Measurements from ENCODE around the gene MEGF6. TPM values are rescaled to one million over a fixed set of nuclear protein-coding genes. Genes with fewer than 3 reads are reported as not detected.

The MEGF6 gene
- total RNA-seq, 2 donors from 2014 or later = 83.0 to 103 TPM

DNA sequence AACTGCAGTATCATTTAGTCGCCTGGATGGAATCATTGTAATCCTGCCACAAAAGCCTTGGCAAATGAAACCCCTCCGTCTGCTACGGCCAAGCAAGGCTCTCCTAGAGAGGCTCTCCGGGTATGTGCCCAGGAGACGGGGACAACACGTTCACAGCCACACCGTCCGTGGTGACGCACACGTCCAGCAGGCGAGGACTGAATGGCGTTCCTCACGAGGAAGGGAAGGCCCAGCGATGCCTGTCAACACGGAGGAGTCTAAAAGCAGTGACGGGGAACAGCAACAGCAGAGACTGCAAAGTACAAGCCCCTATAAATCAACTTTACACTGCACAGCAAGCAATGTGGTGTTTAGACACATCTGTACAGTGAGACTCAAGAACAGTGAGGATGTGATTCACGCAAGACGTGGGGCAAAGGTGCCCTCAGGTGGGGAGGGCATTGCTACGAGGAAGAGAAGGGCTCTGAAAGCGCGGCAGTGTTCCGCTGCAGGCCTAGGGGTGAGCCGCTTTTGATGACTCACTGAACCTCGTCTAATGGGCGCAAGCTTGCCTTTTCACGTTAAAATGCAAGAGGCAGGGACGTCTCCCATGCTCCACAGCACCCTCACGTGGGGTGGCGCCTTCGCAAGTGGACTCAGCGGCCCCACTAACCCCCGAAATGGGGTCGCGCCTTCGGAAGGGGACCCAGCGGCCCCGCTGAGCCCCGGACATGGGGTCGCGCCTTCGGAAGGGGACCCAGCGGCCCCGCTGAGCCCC lies 31.8 kb upstream of the MEGF6 start:
- no peak overlapping the region for H3K27ac ChIP-seq (ENCODE audit: low read depth, low read length)
- H3K9me3 ChIP-seq (ENCODE audit: control insufficient read depth, low read length) = no peaks in the 10 kb centered on the region
- H3K36me3 ChIP-seq (ENCODE audit: control insufficient read depth, insufficient read depth, low read length) = peaks cover 32% of the 10 kb centered on the region
- H3K4me1 Mint-ChIP-seq = no peaks in the 10 kb centered on the region
- H3K36me3 Mint-ChIP-seq (ENCODE audit: low read depth) = peaks cover 37% of the 10 kb centered on the region
- H3K27me3 Mint-ChIP-seq (ENCODE audit: insufficient read depth) = no peaks in the 10 kb centered on the region
- DNase-seq = no peak
- no peak overlapping the region for H3K9ac ChIP-seq (ENCODE audit: extremely low read depth, low read length, poor library complexity, severe bottlenecking)
- H3K27me3 ChIP-seq (ENCODE audit: control insufficient read depth, insufficient read depth, low read length, poor library complexity, severe bottlenecking) = no peaks in the 10 kb centered on the region
- no peaks in the 10 kb centered on the region for H3K4me1 ChIP-seq (ENCODE audit: control insufficient read depth, insufficient read depth, low read length)
- TF ChIP-seq, protein P1, sequence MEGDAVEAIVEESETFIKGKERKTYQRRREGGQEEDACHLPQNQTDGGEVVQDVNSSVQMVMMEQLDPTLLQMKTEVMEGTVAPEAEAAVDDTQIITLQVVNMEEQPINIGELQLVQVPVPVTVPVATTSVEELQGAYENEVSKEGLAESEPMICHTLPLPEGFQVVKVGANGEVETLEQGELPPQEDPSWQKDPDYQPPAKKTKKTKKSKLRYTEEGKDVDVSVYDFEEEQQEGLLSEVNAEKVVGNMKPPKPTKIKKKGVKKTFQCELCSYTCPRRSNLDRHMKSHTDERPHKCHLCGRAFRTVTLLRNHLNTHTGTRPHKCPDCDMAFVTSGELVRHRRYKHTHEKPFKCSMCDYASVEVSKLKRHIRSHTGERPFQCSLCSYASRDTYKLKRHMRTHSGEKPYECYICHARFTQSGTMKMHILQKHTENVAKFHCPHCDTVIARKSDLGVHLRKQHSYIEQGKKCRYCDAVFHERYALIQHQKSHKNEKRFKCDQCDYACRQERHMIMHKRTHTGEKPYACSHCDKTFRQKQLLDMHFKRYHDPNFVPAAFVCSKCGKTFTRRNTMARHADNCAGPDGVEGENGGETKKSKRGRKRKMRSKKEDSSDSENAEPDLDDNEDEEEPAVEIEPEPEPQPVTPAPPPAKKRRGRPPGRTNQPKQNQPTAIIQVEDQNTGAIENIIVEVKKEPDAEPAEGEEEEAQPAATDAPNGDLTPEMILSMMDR (conservative IDR thresholded peaks at IDR 0.05) = no peak
- H3K27ac Mint-ChIP-seq = no peak overlapping the region
- no peak overlapping the region for H3K4me3 ChIP-seq (ENCODE audit: low read length)
- H3K9me3 Mint-ChIP-seq = no peaks in the 10 kb centered on the region
- WGBS, 2 experiments (ENCODE audit: insufficient coverage in 1 of 2, insufficient read length in 1 of 2) = 93 to 96% methylated on average over 31 to 35 of the region's 43 CpGs
- no peak overlapping the region for H3K4me3 Mint-ChIP-seq

DNA sequence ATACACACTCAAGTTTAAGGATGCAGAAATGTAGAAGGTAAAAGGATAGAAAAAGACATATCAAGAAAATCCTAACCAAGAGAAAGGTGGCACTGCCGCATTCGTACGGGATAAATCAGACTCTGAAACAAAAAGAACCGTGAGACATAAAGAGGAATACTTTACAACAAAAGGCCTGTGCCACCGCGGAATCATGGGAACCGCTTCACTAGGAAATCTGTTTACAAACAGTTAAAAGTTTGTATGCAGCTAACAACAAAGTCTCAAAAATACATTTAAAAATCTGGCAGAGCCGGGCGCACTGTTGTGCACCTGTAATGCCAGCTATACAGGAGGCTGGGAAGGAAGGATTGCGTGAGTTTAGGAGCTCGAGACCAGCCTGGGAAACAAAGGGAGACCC lies 30.5 kb upstream of the MEGF6 start:
- H3K9me3 ChIP-seq (ENCODE audit: control insufficient read depth, low read length) = no peaks in the 10 kb centered on the region
- no peak for DNase-seq
- H3K27ac ChIP-seq (ENCODE audit: low read depth, low read length) = no peak overlapping the region
- no peaks in the 10 kb centered on the region for H3K4me1 Mint-ChIP-seq
- no peaks in the 10 kb centered on the region for H3K4me1 ChIP-seq (ENCODE audit: control insufficient read depth, insufficient read depth, low read length)
- H3K27ac Mint-ChIP-seq = no peak overlapping the region
- no peaks in the 10 kb centered on the region for H3K27me3 ChIP-seq (ENCODE audit: control insufficient read depth, insufficient read depth, low read length, poor library complexity, severe bottlenecking)
- no peaks in the 10 kb centered on the region for H3K9me3 Mint-ChIP-seq
- peaks cover 38% of the 10 kb centered on the region for H3K36me3 Mint-ChIP-seq (ENCODE audit: low read depth)
- peaks cover 31% of the 10 kb centered on the region for H3K36me3 ChIP-seq (ENCODE audit: control insufficient read depth, insufficient read depth, low read length)
- TF ChIP-seq, protein P1 (conservative IDR thresholded peaks at IDR 0.05) = no peak
- H3K4me3 ChIP-seq (ENCODE audit: low read length) = no peak overlapping the region
- H3K27me3 Mint-ChIP-seq (ENCODE audit: insufficient read depth) = no peaks in the 10 kb centered on the region
- no peak overlapping the region for H3K9ac ChIP-seq (ENCODE audit: extremely low read depth, low read length, poor library complexity, severe bottlenecking)
- 96 to 98% methylated on average over 8 to 11 of the region's 11 CpGs for WGBS, 2 experiments (ENCODE audit: insufficient coverage in 1 of 2, insufficient read length in 1 of 2)
- H3K4me3 Mint-ChIP-seq = no peak overlapping the region

DNA sequence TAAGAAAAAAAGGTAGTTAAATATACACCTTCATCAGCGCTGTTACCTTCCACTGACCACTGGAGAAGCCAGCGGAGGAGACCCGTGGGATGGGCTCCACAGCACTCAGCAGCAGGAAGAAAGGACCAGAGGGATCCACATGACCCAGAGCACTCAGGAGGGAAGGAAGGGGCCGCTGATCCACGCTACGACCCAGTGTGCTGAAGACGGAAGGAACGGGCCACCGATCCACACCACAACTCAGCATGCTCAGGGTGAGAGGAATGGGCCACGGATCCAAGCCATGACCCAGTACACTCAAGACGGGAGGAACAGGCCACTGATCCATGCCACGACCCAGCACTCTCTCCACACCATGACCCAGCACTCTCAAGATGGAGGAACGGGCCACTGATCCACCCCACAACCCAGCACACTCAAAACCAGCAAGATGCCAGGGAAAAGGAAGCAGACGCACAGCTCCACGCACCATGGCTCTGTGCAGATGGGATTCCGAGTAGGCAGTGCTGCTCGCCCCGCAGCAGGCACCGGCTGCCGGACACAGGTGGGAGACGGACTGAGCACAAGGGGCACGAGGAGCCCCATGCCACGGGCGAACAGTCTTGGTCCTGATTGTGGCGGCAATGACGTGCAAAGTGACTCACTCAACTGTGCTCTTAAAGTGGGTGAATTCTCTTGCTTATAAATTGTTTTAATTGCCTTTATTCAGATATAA lies 29.9 kb upstream of the MEGF6 start:
- 94 to 95% methylated on average over 17 to 26 of the region's 26 CpGs for WGBS, 2 experiments (ENCODE audit: insufficient coverage in 1 of 2, insufficient read length in 1 of 2)
- no peak overlapping the region for H3K9ac ChIP-seq (ENCODE audit: extremely low read depth, low read length, poor library complexity, severe bottlenecking)
- Mint-ChIP-seq H3K4me3 (no peak overlapping the region), H3K27me3 (ENCODE audit: insufficient read depth) (no peaks in the 10 kb centered on the region), H3K27ac (no peak overlapping the region), H3K9me3 (no peaks in the 10 kb centered on the region), H3K36me3 (ENCODE audit: low read depth) (peaks cover 44% of the 10 kb centered on the region), H3K4me1 (no peaks in the 10 kb centered on the region)
- peaks cover 30% of the 10 kb centered on the region for H3K36me3 ChIP-seq (ENCODE audit: control insufficient read depth, insufficient read depth, low read length)
- H3K9me3 ChIP-seq (ENCODE audit: control insufficient read depth, low read length) = no peaks in the 10 kb centered on the region
- TF ChIP-seq, protein P1 (conservative IDR thresholded peaks at IDR 0.05) = no peak
- no peaks in the 10 kb centered on the region for H3K27me3 ChIP-seq (ENCODE audit: control insufficient read depth, insufficient read depth, low read length, poor library complexity, severe bottlenecking)
- H3K4me1 ChIP-seq (ENCODE audit: control insufficient read depth, insufficient read depth, low read length) = no peaks in the 10 kb centered on the region
- H3K4me3 ChIP-seq (ENCODE audit: low read length) = no peak overlapping the region
- no peak for DNase-seq
- H3K27ac ChIP-seq (ENCODE audit: low read depth, low read length) = no peak overlapping the region
